Omental fat pad (tissue), 4 donors: Measurements from ENCODE around the gene OR6B2. TPM values are rescaled to one million over a fixed set of nuclear protein-coding genes. Genes with fewer than 3 reads are reported as not detected.

Experiments used
- ATAC-seq: fragments of 150-250 bp; one replicate; pipeline ENCODE4 v1.9.1; 2016; ENCODE audit warnings: mild to moderate bottlenecking, moderate library complexity; ENCODE audit not compliant: low FRiP score
- DNase-seq: peaks from one replicate; pipeline ENCODE4 v3.0.0-alpha.2; 2019; ENCODE audit warnings: low spot score
- total RNA-seq, 4 donors: library from RNA; depleted of rRNA; stranded (reverse); fragments of >200 nt; gene quantifications; one replicate each; pipeline ENCODE4 v1.1.0, GENCODE V29; 2016
- TF ChIP-seq, protein P1 (sequence below), 3 donors: fragments of 450-650 bp; IDR thresholded peaks; one replicate each; pipeline ENCODE4 v1.5.1; 2016 to 2017; ENCODE audit warnings: antibody characterized with exemption in 3 of 3, mild to moderate bottlenecking in 3 of 3, moderate library complexity in 2 of 3

The OR6B2 gene
- total RNA-seq, 4 donors from 2014 or later = not detected

DNA sequence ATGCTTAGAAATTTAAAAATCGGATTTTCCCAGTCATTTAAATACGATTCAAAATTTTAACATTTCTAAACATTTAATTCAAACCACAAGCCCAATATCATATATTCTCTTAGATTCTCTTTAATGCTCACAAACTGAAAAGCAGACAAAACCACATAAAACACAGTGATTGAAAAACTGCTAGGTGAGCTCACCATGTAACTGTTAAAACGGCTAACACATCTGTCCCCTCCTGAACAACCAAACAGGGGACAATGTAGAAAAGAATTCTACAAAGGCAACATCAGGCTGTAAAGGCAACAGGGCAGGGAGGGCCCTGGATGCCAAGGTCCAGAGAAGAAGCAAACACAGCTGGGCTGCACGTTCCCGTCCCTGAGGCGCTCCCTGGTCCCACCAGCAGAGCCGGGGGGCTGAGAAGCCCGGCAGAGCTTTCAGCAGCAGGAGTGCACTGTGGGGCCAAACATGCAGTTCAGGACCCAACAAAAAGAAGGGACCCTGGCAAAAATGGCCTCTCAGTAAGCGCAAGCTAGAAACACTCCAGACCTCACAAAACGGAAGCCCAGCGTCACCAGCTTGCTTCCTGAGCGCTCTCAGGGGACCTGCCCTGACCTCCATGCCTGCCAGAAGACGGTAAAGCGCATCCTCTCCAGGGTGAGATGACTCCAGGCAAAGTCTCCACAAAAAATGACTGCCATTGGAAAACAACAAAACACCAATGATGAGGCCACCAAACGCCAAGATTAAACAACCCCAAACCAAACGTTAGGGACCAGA is 45.6 kb downstream of the OR6B2 start:
- TF ChIP-seq, protein P1, sequence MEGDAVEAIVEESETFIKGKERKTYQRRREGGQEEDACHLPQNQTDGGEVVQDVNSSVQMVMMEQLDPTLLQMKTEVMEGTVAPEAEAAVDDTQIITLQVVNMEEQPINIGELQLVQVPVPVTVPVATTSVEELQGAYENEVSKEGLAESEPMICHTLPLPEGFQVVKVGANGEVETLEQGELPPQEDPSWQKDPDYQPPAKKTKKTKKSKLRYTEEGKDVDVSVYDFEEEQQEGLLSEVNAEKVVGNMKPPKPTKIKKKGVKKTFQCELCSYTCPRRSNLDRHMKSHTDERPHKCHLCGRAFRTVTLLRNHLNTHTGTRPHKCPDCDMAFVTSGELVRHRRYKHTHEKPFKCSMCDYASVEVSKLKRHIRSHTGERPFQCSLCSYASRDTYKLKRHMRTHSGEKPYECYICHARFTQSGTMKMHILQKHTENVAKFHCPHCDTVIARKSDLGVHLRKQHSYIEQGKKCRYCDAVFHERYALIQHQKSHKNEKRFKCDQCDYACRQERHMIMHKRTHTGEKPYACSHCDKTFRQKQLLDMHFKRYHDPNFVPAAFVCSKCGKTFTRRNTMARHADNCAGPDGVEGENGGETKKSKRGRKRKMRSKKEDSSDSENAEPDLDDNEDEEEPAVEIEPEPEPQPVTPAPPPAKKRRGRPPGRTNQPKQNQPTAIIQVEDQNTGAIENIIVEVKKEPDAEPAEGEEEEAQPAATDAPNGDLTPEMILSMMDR (IDR thresholded peaks at IDR 0.05) = no peak
- no peak for DNase-seq
- ATAC-seq = no peak

DNA sequence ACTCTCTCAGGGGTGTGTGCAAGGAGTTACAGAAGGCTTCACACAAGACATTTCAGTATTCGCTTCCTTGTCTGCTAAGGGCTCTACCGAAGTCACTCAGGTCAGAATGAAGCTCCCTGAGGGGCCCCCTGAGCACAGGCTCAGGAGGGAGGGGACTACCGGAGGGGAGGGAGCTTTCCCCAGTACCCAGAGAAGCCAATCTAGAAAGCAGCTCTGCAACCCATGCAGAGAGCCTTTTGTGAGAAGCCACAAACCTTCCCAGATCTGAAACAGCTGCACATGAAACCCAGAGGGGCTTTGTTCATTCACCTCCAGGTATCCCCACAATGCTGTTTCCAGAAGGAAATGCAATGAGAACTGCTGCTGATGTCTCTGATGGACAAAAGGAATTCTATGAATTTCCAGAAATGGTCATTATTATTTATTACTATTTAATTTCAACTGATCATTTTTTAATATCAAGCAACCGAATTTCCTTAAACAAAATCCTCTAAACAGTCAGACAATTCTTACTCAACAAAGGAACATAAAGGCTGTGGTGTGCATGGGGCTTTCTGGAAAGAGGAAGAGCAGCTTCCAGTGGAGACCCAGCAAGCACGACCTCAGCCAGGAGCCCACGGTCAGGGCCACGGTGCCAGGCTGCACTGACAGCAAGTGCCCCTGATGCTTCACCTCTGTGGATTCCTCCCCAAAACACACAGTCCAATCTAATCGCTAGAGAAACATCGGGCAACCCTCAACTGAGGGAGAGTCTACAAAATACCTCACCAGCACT is 47.0 kb downstream of the OR6B2 start:
- ATAC-seq = no peak
- TF ChIP-seq, protein P1 (IDR thresholded peaks at IDR 0.05) = no peak
- DNase-seq = no peak

Other genes starting within 250 kb of the OR6B2 start
- 100 to 1,000 TPM in 2 of 4 donors, 10 to 100 TPM in 2; 79.1 to 141 (median 104) TPM for gene NDUFA10, start 5.1 kb downstream of the OR6B2 start, total RNA-seq
- not detected for gene OR6B3, start 23.1 kb upstream of the OR6B2 start, total RNA-seq
- gene COPS9, start 105.9 kb upstream of the OR6B2 start, total RNA-seq = 100 to 1,000 TPM; 130 to 198 (median 150) TPM
- gene OTOS, start 110.2 kb upstream of the OR6B2 start, total RNA-seq = not detected